Measurements from ENCODE around the gene CHKB.

The CHKB gene

DNA sequence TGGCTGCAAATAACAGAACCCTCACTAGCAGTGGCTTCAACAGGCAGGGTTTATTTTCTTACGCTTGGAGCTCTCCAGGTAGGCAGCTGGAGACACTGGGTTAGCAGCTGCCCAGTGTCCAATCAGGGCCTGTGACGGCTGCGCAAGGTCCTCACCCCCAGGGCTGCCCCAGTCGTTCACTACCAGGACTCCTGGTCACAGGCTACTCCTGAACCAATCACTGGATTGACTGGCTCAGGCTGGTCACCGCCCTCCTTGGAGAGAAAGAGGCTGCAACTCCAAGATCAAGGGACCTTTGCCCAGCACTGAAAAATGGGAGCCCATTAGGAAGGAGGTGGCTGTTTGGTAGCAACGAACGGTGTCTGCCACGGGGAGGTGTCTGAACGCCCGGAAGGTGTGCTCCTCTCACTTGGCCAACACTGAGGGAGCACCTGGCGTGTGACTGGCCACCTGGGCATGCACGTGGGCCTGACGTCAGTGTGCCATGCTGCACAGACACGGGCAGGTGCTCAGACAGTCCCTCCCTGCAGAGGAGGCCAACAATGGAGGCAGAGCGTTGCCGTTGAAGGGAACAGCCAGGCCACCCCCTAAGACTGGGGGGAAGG lies 40.2 kb upstream of the CHKB start:
- H3K4me1 ChIP-seq (ENCODE audit: control insufficient read depth in 2 of 2, insufficient read depth in 1 of 2, low read depth in 1 of 2, low read length in 2 of 2) = peaks cover 24% of the 10 kb centered on the region in 2 donors
- DNase-seq (ENCODE audit: low spot score) = no peak
- H2BK12ac ChIP-seq (ENCODE audit: low read length) = peak overlapping the region; percentile 96
- H3K18ac ChIP-seq (ENCODE audit: low read length) = peak overlapping the region; percentile 95
- WGBS, 2 donors (ENCODE audit: extremely low coverage in 2 of 2, insufficient read length in 2 of 2, insufficient replicate concordance in 1 of 2) = no CpG with 5 or more reads among the region's 16 CpGs
- peak overlapping the region; percentile 42 for H2BK5ac ChIP-seq (ENCODE audit: low read length)
- H3K4me3 ChIP-seq (ENCODE audit: low read length in 2 of 2) = peak overlapping the region in 1 of 2 donors; percentile 24
- H4K91ac ChIP-seq (ENCODE audit: low read depth, low read length, poor library complexity) = no peak overlapping the region
- H3K4ac ChIP-seq (ENCODE audit: low read length) = peak overlapping the region; percentile 86
- H3K9me3 ChIP-seq (replicated peaks in 1 of 2; ENCODE audit: control insufficient read depth in 2 of 2, insufficient read depth in 1 of 2, low read depth in 1 of 2, low read length in 2 of 2) = no peaks in the 10 kb centered on the region
- peak overlapping the region; percentile 55 for H3K27ac ChIP-seq (replicated peaks; ENCODE audit: low read length)
- peak overlapping the region; percentile 46 for H2BK15ac ChIP-seq (ENCODE audit: low read length)
- H3K14ac ChIP-seq (ENCODE audit: low read length) = no peak overlapping the region
- H3K27me3 ChIP-seq (ENCODE audit: control insufficient read depth in 3 of 3, insufficient read depth in 3 of 3, low read depth in 1 of 3, low read length in 3 of 3) = peaks cover 0 to 2% (median 0%) of the 10 kb centered on the region in 3 experiments
- H3K36me3 ChIP-seq (replicated peaks in 1 of 2; ENCODE audit: control insufficient read depth in 2 of 2, insufficient read depth in 2 of 2, low read length in 2 of 2) = no peaks in the 10 kb centered on the region
- peak overlapping the region; percentile 48 for H2AFZ ChIP-seq (ENCODE audit: low read length)
- peak overlapping the region; percentile 76 for H3K23ac ChIP-seq (ENCODE audit: low read depth, low read length, poor library complexity)
- H3K4me2 ChIP-seq (ENCODE audit: insufficient read depth, low read length, poor library complexity, severe bottlenecking) = no peak overlapping the region
- peak overlapping the region; percentile 99 for H4K8ac ChIP-seq (ENCODE audit: low read depth, low read length)
- H3K79me1 ChIP-seq (ENCODE audit: low read depth, low read length) = peaks cover 2% of the 10 kb centered on the region
- H2BK120ac ChIP-seq (ENCODE audit: low read depth, low read length) = no peak overlapping the region
- H3K9ac ChIP-seq (ENCODE audit: low read depth, low read length, poor library complexity) = peak overlapping the region; percentile 50
- H2AK5ac ChIP-seq (ENCODE audit: low read depth, low read length) = peak overlapping the region; percentile 96

GRCh38 chr22:50621948-50622722 lies 39.5 kb upstream of the CHKB start:
- no CpG with 5 or more reads among the region's 18 CpGs for WGBS, 2 donors (ENCODE audit: extremely low coverage in 2 of 2, insufficient read length in 2 of 2, insufficient replicate concordance in 1 of 2)

GRCh38 chr22:50621356-50621880 lies 38.8 kb upstream of the CHKB start:
- no CpG with 5 or more reads among the region's 10 CpGs for WGBS, 2 donors (ENCODE audit: extremely low coverage in 2 of 2, insufficient read length in 2 of 2, insufficient replicate concordance in 1 of 2)

More at GRCh38 chr22:50621948-50622722, 39.5 kb upstream of the CHKB start:
- no peaks in the 10 kb centered on the region for H3K9me3 ChIP-seq (replicated peaks in 1 of 2; ENCODE audit: control insufficient read depth in 2 of 2, insufficient read depth in 1 of 2, low read depth in 1 of 2, low read length in 2 of 2)
- H3K4ac ChIP-seq (ENCODE audit: low read length) = peak overlapping the region; percentile 86
- H3K27ac ChIP-seq (replicated peaks; ENCODE audit: low read length) = peak overlapping the region; percentile 67
- no peak overlapping the region for H2BK12ac ChIP-seq (ENCODE audit: low read length)
- peak overlapping the region; percentile 99 for H4K8ac ChIP-seq (ENCODE audit: low read depth, low read length)
- H3K79me1 ChIP-seq (ENCODE audit: low read depth, low read length) = peaks cover 2% of the 10 kb centered on the region
- no peaks in the 10 kb centered on the region for H3K36me3 ChIP-seq (replicated peaks in 1 of 2; ENCODE audit: control insufficient read depth in 2 of 2, insufficient read depth in 2 of 2, low read length in 2 of 2)
- peak overlapping the region; percentile 46 for H2BK15ac ChIP-seq (ENCODE audit: low read length)
- no peak overlapping the region for H3K14ac ChIP-seq (ENCODE audit: low read length)
- peak overlapping the region; percentile 76 for H3K23ac ChIP-seq (ENCODE audit: low read depth, low read length, poor library complexity)
- peak overlapping the region; percentile 43 for H3K4me2 ChIP-seq (ENCODE audit: insufficient read depth, low read length, poor library complexity, severe bottlenecking)
- H3K9ac ChIP-seq (ENCODE audit: low read depth, low read length, poor library complexity) = peak overlapping the region; percentile 50
- peaks cover 22% of the 10 kb centered on the region in 2 donors for H3K4me1 ChIP-seq (ENCODE audit: control insufficient read depth in 2 of 2, insufficient read depth in 1 of 2, low read depth in 1 of 2, low read length in 2 of 2)
- H2AK5ac ChIP-seq (ENCODE audit: low read depth, low read length) = peak overlapping the region; percentile 96
- no peak overlapping the region for H2BK5ac ChIP-seq (ENCODE audit: low read length)
- peaks cover 0 to 2% (median 0%) of the 10 kb centered on the region in 3 experiments for H3K27me3 ChIP-seq (ENCODE audit: control insufficient read depth in 3 of 3, insufficient read depth in 3 of 3, low read depth in 1 of 3, low read length in 3 of 3)
- H3K18ac ChIP-seq (ENCODE audit: low read length) = peak overlapping the region; percentile 95
- H3K4me3 ChIP-seq (ENCODE audit: low read length in 2 of 2) = peak overlapping the region in 1 of 2 donors; percentile 24
- H4K91ac ChIP-seq (ENCODE audit: low read depth, low read length, poor library complexity) = no peak overlapping the region
- H2BK120ac ChIP-seq (ENCODE audit: low read depth, low read length) = no peak overlapping the region
- DNase-seq (ENCODE audit: low spot score) = no peak
- H2AFZ ChIP-seq (ENCODE audit: low read length) = peak overlapping the region; percentile 48

More at GRCh38 chr22:50621356-50621880, 38.8 kb upstream of the CHKB start:
- Histone ChIP-seq H3K4me3 (ENCODE audit: low read length in 2 of 2) (peak overlapping the region in 1 of 2 donors; percentile 3), H2AFZ (ENCODE audit: low read length) (peak overlapping the region; percentile 48), H2BK5ac (ENCODE audit: low read length) (peak overlapping the region; percentile 29), H4K8ac (ENCODE audit: low read depth, low read length) (no peak overlapping the region), H3K9ac (ENCODE audit: low read depth, low read length, poor library complexity) (no peak overlapping the region), H3K23ac (ENCODE audit: low read depth, low read length, poor library complexity) (no peak overlapping the region), H3K36me3 (replicated peaks in 1 of 2; ENCODE audit: control insufficient read depth in 2 of 2, insufficient read depth in 2 of 2, low read length in 2 of 2) (no peaks in the 10 kb centered on the region), H3K4me2 (ENCODE audit: insufficient read depth, low read length, poor library complexity, severe bottlenecking) (peak overlapping the region; percentile 43), H2BK120ac (ENCODE audit: low read depth, low read length) (no peak overlapping the region), H2BK15ac (ENCODE audit: low read length) (peak overlapping the region; percentile 20), H3K4me1 (ENCODE audit: control insufficient read depth in 2 of 2, insufficient read depth in 1 of 2, low read depth in 1 of 2, low read length in 2 of 2) (peaks cover 21 to 22% of the 10 kb centered on the region in 2 donors), H3K27ac (replicated peaks; ENCODE audit: low read length) (peak overlapping the region; percentile 67), H3K18ac (ENCODE audit: low read length) (peak overlapping the region; percentile 21), H3K14ac (ENCODE audit: low read length) (peak overlapping the region; percentile 22), H3K27me3 (ENCODE audit: control insufficient read depth in 3 of 3, insufficient read depth in 3 of 3, low read depth in 1 of 3, low read length in 3 of 3) (peaks cover 0 to 2% (median 0%) of the 10 kb centered on the region in 3 experiments), H3K79me1 (ENCODE audit: low read depth, low read length) (no peaks in the 10 kb centered on the region), H2BK12ac (ENCODE audit: low read length) (no peak overlapping the region), H4K91ac (ENCODE audit: low read depth, low read length, poor library complexity) (no peak overlapping the region), H3K4ac (ENCODE audit: low read length) (no peak overlapping the region), H2AK5ac (ENCODE audit: low read depth, low read length) (peak overlapping the region; percentile 35), H3K9me3 (replicated peaks in 1 of 2; ENCODE audit: control insufficient read depth in 2 of 2, insufficient read depth in 1 of 2, low read depth in 1 of 2, low read length in 2 of 2) (no peaks in the 10 kb centered on the region)
- DNase-seq (ENCODE audit: low spot score) = no peak

Measured in neuronal stem cell (in vitro differentiated cells).